Measurements from ENCODE around the gene MACO1.

- TF ChIP-seq POLR2A (IDR thresholded peaks at IDR 0.05) (no peak), CTCF (IDR thresholded peaks at IDR 0.05 in 8 of 11, conservative IDR thresholded peaks at IDR 0.05 in 3 of 11) (no peak), POLR2AphosphoS5 (IDR thresholded peaks at IDR 0.05) (no peak)
Observed at GRCh38 chr1:25545767-25546166, 115.1 kb downstream of the MACO1 start.
